K562 (cell line): ENCODE results near the gene CDH8.

Source experiments
- BRCA1 ChIP-seq, 2 experiments: fragments of 450-650 bp in 1 of 2; sonication (generic) in 1 of 2; formaldehyde crosslinking in 1 of 2; IDR thresholded peaks; 2 replicates each; pipeline versions ENCODE4 v1.5.0 to v1.6.1; 2017 to 2020; ENCODE audit warnings: mild to moderate bottlenecking in 1 of 2, missing genetic modification reagents in 1 of 2
- CTCF ChIP-seq, 3 experiments: IDR thresholded peaks in 2 of 3; conservative IDR thresholded peaks in 1 of 3; 2 replicates each; pipeline ENCODE4 v1.5.1; 2011 to 2012; ENCODE audit warnings: low read length in 3 of 3, mild to moderate bottlenecking in 3 of 3, control low read depth in 2 of 3, improper control_type of control experiment in 1 of 3, inconsistent platforms in 1 of 3, low read depth in 1 of 3, mixed read lengths in 1 of 3, moderate library complexity in 1 of 3; ENCODE audit not compliant: insufficient read depth in 2 of 3
- ETS1 ChIP-seq: conservative IDR thresholded peaks from 2 replicates; pipeline ENCODE4 v1.6.1; 2011; ENCODE audit warnings: low read depth, mild to moderate bottlenecking, low read length; ENCODE audit not compliant: control insufficient read depth
- ID3 ChIP-seq, 2 experiments: fragments of 250-450 bp in 1 of 2; fragments of 450-650 bp in 1 of 2; sonication (Bioruptor Pico) in 1 of 2; IDR thresholded peaks; 2 replicates each; pipeline versions ENCODE4 v1.6.1 to v1.8.0; 2016 to 2021; ENCODE audit warnings: mild to moderate bottlenecking in 2 of 2, moderate library complexity in 2 of 2, missing compliant biosample characterization in 1 of 2, missing genetic modification characterization in 1 of 2
- MTA3 ChIP-seq: fragments of 450-650 bp; formaldehyde crosslinking; IDR thresholded peaks from 2 replicates; pipeline ENCODE4 v1.6.1; 2017; ENCODE audit warnings: mild to moderate bottlenecking, borderline replicate concordance
- POLR3A ChIP-seq: IDR thresholded peaks from 2 replicates; pipeline ENCODE4 v1.6.1; 2011; ENCODE audit warnings: borderline replicate concordance, mild to moderate bottlenecking, moderate library complexity; ENCODE audit not compliant: insufficient read length, insufficient read depth; ENCODE audit errors: extremely low read depth
- ZBTB49 ChIP-seq: sonication (generic); formaldehyde crosslinking; IDR thresholded peaks from 2 replicates; pipeline ENCODE4 v1.8.0; 2022; ENCODE audit warnings: missing genetic modification reagents, mild to moderate bottlenecking, borderline replicate concordance
- ZNF274 ChIP-seq: IDR thresholded peaks from 2 replicates; pipeline ENCODE4 v1.6.1; 2011; ENCODE audit warnings: low read depth, mild to moderate bottlenecking, low read length, moderate library complexity, borderline replicate concordance

GRCh38 chr16:61798741-61799140, 237.5 kb downstream of the CDH8 start:
- TF ChIP-seq BRCA1 (IDR thresholded peaks at IDR 0.05) (no peak), BRCA1 (CRISPR knock-in tag; IDR thresholded peaks at IDR 0.05) (no peak), CTCF (IDR thresholded peaks at IDR 0.05 in 2 of 3, conservative IDR thresholded peaks at IDR 0.05 in 1 of 3; ENCODE audit: insufficient read depth in 2 of 3, low read depth in 1 of 3, low read length in 3 of 3) (no peak), ZNF274 (no peak), ID3 (CRISPR knock-in tag; IDR thresholded peaks at IDR 0.05) (no peak), ID3 (tag; IDR thresholded peaks at IDR 0.05) (no peak), ETS1 (no peak), POLR3A (no peak), MTA3 (no peak), ZBTB49 (CRISPR knock-in tag) (no peak)
